Measurements from ENCODE around the gene PTPRF. TPM values are rescaled to one million over a fixed set of nuclear protein-coding genes. Genes with fewer than 3 reads are reported as not detected.

The PTPRF gene
- total RNA-seq, 2 donors from 2014 or later: 203 to 250 TPM

GRCh38 chr1:43531906-43532584, 1.4 kb downstream of the PTPRF start:
- Histone ChIP-seq H3K4me1 (ENCODE audit: control insufficient read depth, insufficient read depth, low read length) (no peaks in the 10 kb centered on the region), H3K9ac (ENCODE audit: extremely low read depth, low read length, poor library complexity, severe bottlenecking) (peak overlapping the region; percentile 74), H3K27ac (ENCODE audit: low read depth, low read length) (no peak overlapping the region), H3K4me3 (ENCODE audit: low read length) (peak overlapping the region; percentile 90), H3K27me3 (ENCODE audit: control insufficient read depth, insufficient read depth, low read length, poor library complexity, severe bottlenecking) (no peaks in the 10 kb centered on the region), H3K9me3 (ENCODE audit: control insufficient read depth, low read length) (no peaks in the 10 kb centered on the region), H3K36me3 (ENCODE audit: control insufficient read depth, insufficient read depth, low read length) (no peaks in the 10 kb centered on the region)
- TF ChIP-seq CTCF (conservative IDR thresholded peaks at IDR 0.05): no peak
- Mint-ChIP-seq H3K36me3 (ENCODE audit: low read depth) (no peaks in the 10 kb centered on the region), H3K4me1 (peaks cover 55% of the 10 kb centered on the region), H3K4me3 (peak overlapping the region; percentile 95), H3K27me3 (ENCODE audit: insufficient read depth) (peaks cover 5% of the 10 kb centered on the region), H3K27ac (peak overlapping the region; percentile 90), H3K9me3 (no peaks in the 10 kb centered on the region)
- WGBS, 2 experiments (ENCODE audit: insufficient coverage in 1 of 2, insufficient read length in 1 of 2): 5 to 18% methylated on average over 8 to 15 of the region's 15 CpGs
- peak; percentile 82 for DNase-seq

GRCh38 chr1:43532716-43533115, 2.0 kb downstream of the PTPRF start:
- Histone ChIP-seq H3K9ac (ENCODE audit: extremely low read depth, low read length, poor library complexity, severe bottlenecking) (no peak overlapping the region), H3K36me3 (ENCODE audit: control insufficient read depth, insufficient read depth, low read length) (no peaks in the 10 kb centered on the region), H3K27me3 (ENCODE audit: control insufficient read depth, insufficient read depth, low read length, poor library complexity, severe bottlenecking) (no peaks in the 10 kb centered on the region), H3K27ac (ENCODE audit: low read depth, low read length) (no peak overlapping the region), H3K4me1 (ENCODE audit: control insufficient read depth, insufficient read depth, low read length) (no peaks in the 10 kb centered on the region), H3K4me3 (ENCODE audit: low read length) (peak overlapping the region; percentile 90), H3K9me3 (ENCODE audit: control insufficient read depth, low read length) (no peaks in the 10 kb centered on the region)
- H3K36me3 Mint-ChIP-seq (ENCODE audit: low read depth): peaks cover under 1% of the 10 kb centered on the region
- H3K27me3 Mint-ChIP-seq (ENCODE audit: insufficient read depth): peaks cover 5% of the 10 kb centered on the region
- H3K9me3 Mint-ChIP-seq: no peaks in the 10 kb centered on the region
- no peak overlapping the region for H3K27ac Mint-ChIP-seq
- WGBS, 2 experiments (ENCODE audit: insufficient coverage in 1 of 2, insufficient read length in 1 of 2): 76 to 83% methylated on average over 4 to 5 of the region's 5 CpGs
- DNase-seq: no peak
- peaks cover 55% of the 10 kb centered on the region for H3K4me1 Mint-ChIP-seq
- no peak for TF ChIP-seq CTCF (conservative IDR thresholded peaks at IDR 0.05)
- peak overlapping the region; percentile 95 for H3K4me3 Mint-ChIP-seq

- DNase-seq: no peak
- Mint-ChIP-seq H3K4me3 (peak overlapping the region; percentile 95), H3K27ac (no peak overlapping the region), H3K36me3 (ENCODE audit: low read depth) (peaks cover 8% of the 10 kb centered on the region), H3K9me3 (no peaks in the 10 kb centered on the region), H3K4me1 (peaks cover 57% of the 10 kb centered on the region), H3K27me3 (ENCODE audit: insufficient read depth) (peaks cover 5% of the 10 kb centered on the region)
- H3K27me3 ChIP-seq (ENCODE audit: control insufficient read depth, insufficient read depth, low read length, poor library complexity, severe bottlenecking): no peaks in the 10 kb centered on the region
- WGBS, 2 experiments (ENCODE audit: insufficient coverage in 1 of 2, insufficient read length in 1 of 2): 78 to 84% methylated on average over 4 to 9 of the region's 9 CpGs
- TF ChIP-seq CTCF (conservative IDR thresholded peaks at IDR 0.05): no peak
- H3K36me3 ChIP-seq (ENCODE audit: control insufficient read depth, insufficient read depth, low read length): peaks cover 4% of the 10 kb centered on the region
- no peaks in the 10 kb centered on the region for H3K9me3 ChIP-seq (ENCODE audit: control insufficient read depth, low read length)
- H3K4me3 ChIP-seq (ENCODE audit: low read length): no peak overlapping the region
- H3K4me1 ChIP-seq (ENCODE audit: control insufficient read depth, insufficient read depth, low read length): no peaks in the 10 kb centered on the region
- no peak overlapping the region for H3K9ac ChIP-seq (ENCODE audit: extremely low read depth, low read length, poor library complexity, severe bottlenecking)
- no peak overlapping the region for H3K27ac ChIP-seq (ENCODE audit: low read depth, low read length)
Observed at GRCh38 chr1:43533584-43533983, 2.9 kb downstream of the PTPRF start.
